ENCODE data around the gene NIT2. TPM values are rescaled to one million over a fixed set of nuclear protein-coding genes. Genes with fewer than 3 reads are reported as not detected.
"Not testable (repeated sequence)": the region's sequence is repeated elsewhere in the genome, so short reads cannot be mapped to it uniquely, and the experiment has no call there.

Gene NIT2
- total and polyA plus RNA-seq, 2 experiments from 2014 or later = 35.4 to 67.4 TPM

- H3K4me3 ChIP-seq = no peak overlapping the region
- peaks cover 15% of the 10 kb centered on the region for H3K36me3 ChIP-seq
- no peaks in the 10 kb centered on the region for H3K9me3 ChIP-seq (ENCODE audit: low read depth)
- no peaks in the 10 kb centered on the region for H3K27me3 ChIP-seq
- H3K4me1 ChIP-seq (ENCODE audit: low read depth) = peaks cover 11% of the 10 kb centered on the region
- TF ChIP-seq CTCF (IDR thresholded peaks at IDR 0.05; ENCODE audit: low read depth, low read length) = no peak
- no peak for DNase-seq (ENCODE audit: low read depth in 1 of 2, low spot score in 1 of 2)
- H3K27ac ChIP-seq = no peak overlapping the region
Measured at GRCh38 chr3:100338911-100339310, 4.4 kb downstream of the NIT2 start.

GRCh38 chr3:100339786-100340185, 5.2 kb downstream of the NIT2 start:
- TF ChIP-seq CTCF (IDR thresholded peaks at IDR 0.05; ENCODE audit: low read depth, low read length) = no peak
- Histone ChIP-seq H3K4me3 (no peak overlapping the region), H3K27ac (no peak overlapping the region), H3K4me1 (ENCODE audit: low read depth) (peaks cover 11% of the 10 kb centered on the region), H3K9me3 (ENCODE audit: low read depth) (no peaks in the 10 kb centered on the region), H3K27me3 (no peaks in the 10 kb centered on the region), H3K36me3 (peaks cover 15% of the 10 kb centered on the region)
- DNase-seq (ENCODE audit: low read depth in 1 of 2, low spot score in 1 of 2) = no peak

- Histone ChIP-seq H3K36me3 (peaks cover 15% of the 10 kb centered on the region), H3K9me3 (ENCODE audit: low read depth) (no peaks in the 10 kb centered on the region), H3K27ac (no peak overlapping the region), H3K4me3 (no peak overlapping the region), H3K27me3 (no peaks in the 10 kb centered on the region), H3K4me1 (ENCODE audit: low read depth) (peaks cover 6% of the 10 kb centered on the region)
- TF ChIP-seq CTCF (IDR thresholded peaks at IDR 0.05; ENCODE audit: low read depth, low read length) = no peak
- DNase-seq (ENCODE audit: low read depth in 1 of 2, low spot score in 1 of 2) = no peak
Measured at GRCh38 chr3:100340527-100340926, 6.0 kb downstream of the NIT2 start.

GRCh38 chr3:100348727-100349126, 14.2 kb downstream of the NIT2 start:
- TF ChIP-seq CTCF (IDR thresholded peaks at IDR 0.05; ENCODE audit: low read depth, low read length) = no peak
- Histone ChIP-seq H3K4me1 (ENCODE audit: low read depth) (no peaks in the 10 kb centered on the region), H3K36me3 (peaks cover 22% of the 10 kb centered on the region), H3K27ac (no peak overlapping the region), H3K9me3 (ENCODE audit: low read depth) (no peaks in the 10 kb centered on the region), H3K27me3 (no peaks in the 10 kb centered on the region), H3K4me3 (no peak overlapping the region)
- DNase-seq (ENCODE audit: low read depth in 1 of 2, low spot score in 1 of 2) = peak in 1 of 2 donors; percentile 15

GRCh38 chr3:100351770-100352169, 17.2 kb downstream of the NIT2 start:
- DNase-seq (ENCODE audit: low read depth in 1 of 2, low spot score in 1 of 2); H3K4me3 ChIP-seq; H3K27ac ChIP-seq; H3K4me1 ChIP-seq (ENCODE audit: low read depth); H3K9me3 ChIP-seq (ENCODE audit: low read depth); H3K27me3 ChIP-seq: not testable (repeated sequence)
- H3K36me3 ChIP-seq = peaks cover 29% of the 10 kb centered on the region

- H3K27ac ChIP-seq = no peak overlapping the region
- no peak for TF ChIP-seq CTCF (IDR thresholded peaks at IDR 0.05; ENCODE audit: low read depth, low read length)
- DNase-seq (ENCODE audit: low read depth in 1 of 2, low spot score in 1 of 2) = no peak
- H3K4me3 ChIP-seq = no peak overlapping the region
- H3K36me3 ChIP-seq = peaks cover 28% of the 10 kb centered on the region
- H3K4me1 ChIP-seq (ENCODE audit: low read depth) = no peaks in the 10 kb centered on the region
- H3K27me3 ChIP-seq = no peaks in the 10 kb centered on the region
- no peaks in the 10 kb centered on the region for H3K9me3 ChIP-seq (ENCODE audit: low read depth)
Measured at GRCh38 chr3:100352296-100353231, 18.0 kb downstream of the NIT2 start.

Data from cardiac muscle cell (in vitro differentiated cells and primary cell).